CD14-positive monocyte (primary cell): ENCODE measurements around the gene XIRP2. TPM values are rescaled to one million over a fixed set of nuclear protein-coding genes. Genes with fewer than 3 reads are reported as not detected.

Experiments
- DNase-seq, 3 donors: peaks; one replicate each; pipeline ENCODE4 v3.0.0-alpha.2; 2011 to 2022
- H2AFZ ChIP-seq: 2 replicates; pipeline ENCODE4 v1.6.0; 2012; ENCODE audit warnings: mild to moderate bottlenecking, low read depth, low read length, inconsistent platforms; ENCODE audit not compliant: insufficient read depth, poor library complexity, severe bottlenecking
- H3K27ac ChIP-seq, 2 donors: 1 replicate in 1 of 2; 2 replicates in 1 of 2; pipeline ENCODE4 v1.5.1; 2012 to 2013; ENCODE audit warnings: low read length in 2 of 2, control low read depth in 1 of 2, inconsistent platforms in 1 of 2, low read depth in 1 of 2, mild to moderate bottlenecking in 1 of 2
- H3K27me3 ChIP-seq, 2 donors: one replicate each; pipeline versions ENCODE4 v1.6.0 to v1.6.1; 2011 to 2013; ENCODE audit warnings: low read length in 2 of 2; ENCODE audit not compliant: control insufficient read depth in 2 of 2, insufficient read depth in 2 of 2
- H3K36me3 ChIP-seq, 2 donors: replicated peaks in 1 of 2; 1 replicate in 1 of 2; 2 replicates in 1 of 2; pipeline versions ENCODE4 v1.5.1 to v1.6.1; 2012 to 2013; ENCODE audit warnings: low read length in 2 of 2, control low read depth in 1 of 2, inconsistent platforms in 1 of 2, mild to moderate bottlenecking in 1 of 2; ENCODE audit not compliant: insufficient read depth in 2 of 2, control insufficient read depth in 1 of 2
- H3K4me1 ChIP-seq, 2 donors: 1 replicate in 1 of 2; 2 replicates in 1 of 2; pipeline versions ENCODE4 v1.5.1 to v1.6.1; 2012 to 2013; ENCODE audit warnings: low read length in 2 of 2, control low read depth in 1 of 2, inconsistent platforms in 1 of 2, mild to moderate bottlenecking in 1 of 2, moderate library complexity in 1 of 2; ENCODE audit not compliant: insufficient read depth in 2 of 2, control insufficient read depth in 1 of 2
- H3K4me2 ChIP-seq: replicated peaks from 2 replicates; pipeline ENCODE3; 2012; ENCODE audit warnings: low read length, moderate library complexity, mild to moderate bottlenecking; ENCODE audit not compliant: poor library complexity, severe bottlenecking; ENCODE audit errors: extremely low read depth
- H3K4me3 ChIP-seq, 3 experiments: fragments of 200-600 bp in 1 of 3; sonication (generic) in 1 of 3; replicated peaks in 1 of 3; 1 replicate in 2 of 3; 2 replicates in 1 of 3; pipeline ENCODE4 v1.5.1; 2011 to 2013; ENCODE audit warnings: low read length in 3 of 3, mild to moderate bottlenecking in 3 of 3, control low read depth in 2 of 3, low read depth in 2 of 3, inconsistent platforms in 1 of 3, moderate library complexity in 1 of 3
- H3K79me2 ChIP-seq: 2 replicates; pipeline ENCODE4 v1.6.0; 2012; ENCODE audit warnings: mild to moderate bottlenecking, control low read depth, inconsistent platforms, low read length, moderate library complexity; ENCODE audit not compliant: insufficient read depth
- H3K9ac ChIP-seq: 2 replicates; pipeline ENCODE4 v1.6.0; 2017; ENCODE audit warnings: low read length, mild to moderate bottlenecking; ENCODE audit not compliant: insufficient read depth, poor library complexity, severe bottlenecking
- H3K9me3 ChIP-seq, 2 donors: replicated peaks in 1 of 2; 1 replicate in 1 of 2; 2 replicates in 1 of 2; pipeline versions ENCODE4 v1.5.1 to v1.6.1; 2012 to 2013; ENCODE audit warnings: low read length in 2 of 2, control low read depth in 1 of 2; ENCODE audit not compliant: control insufficient read depth in 1 of 2, insufficient read depth in 1 of 2
- H4K20me1 ChIP-seq: 2 replicates; pipeline ENCODE4 v1.6.0; 2012; ENCODE audit warnings: mild to moderate bottlenecking, low read length, control low read depth, moderate library complexity; ENCODE audit not compliant: insufficient read depth
- H3K27ac Mint-ChIP-seq, 7 donors: one replicate each; pipeline ENCODE4 v1.8.0; 2020; ENCODE audit warnings: mild to moderate bottlenecking in 7 of 7, mixed read lengths in 7 of 7, moderate library complexity in 6 of 7, inconsistent platforms in 2 of 7
- H3K27me3 Mint-ChIP-seq, 3 donors: one replicate each; pipeline ENCODE4 v1.8.0; 2021 to 2022; ENCODE audit warnings: low read depth in 3 of 3, mild to moderate bottlenecking in 3 of 3, mixed read lengths in 3 of 3, moderate library complexity in 3 of 3, inconsistent platforms in 1 of 3
- H3K36me3 Mint-ChIP-seq, 2 donors: one replicate each; pipeline ENCODE4 v1.8.0; 2020; ENCODE audit warnings: mixed read lengths in 2 of 2, inconsistent platforms in 1 of 2, mild to moderate bottlenecking in 1 of 2
- H3K4me1 Mint-ChIP-seq: one replicate; pipeline ENCODE4 v1.8.0; 2020; ENCODE audit warnings: mild to moderate bottlenecking, mixed read lengths
- H3K4me3 Mint-ChIP-seq, 2 donors: one replicate each; pipeline ENCODE4 v1.8.0; 2020; ENCODE audit warnings: mild to moderate bottlenecking in 2 of 2, mixed read lengths in 2 of 2, moderate library complexity in 1 of 2
- H3K9me3 Mint-ChIP-seq, 7 donors: one replicate each; pipeline ENCODE4 v1.8.0; 2020 to 2022; ENCODE audit warnings: mixed read lengths in 7 of 7, mild to moderate bottlenecking in 6 of 7, moderate library complexity in 6 of 7, inconsistent platforms in 2 of 7
- CTCF ChIP-seq: fragments of 200-600 bp; IDR thresholded peaks from one replicate; pipeline ENCODE4 v1.8.0; 2022; ENCODE audit warnings: antibody characterized with exemption, mild to moderate bottlenecking
- WGBS: methylation state at CpG from one replicate; pipeline ENCODE4 v1.1.5; 2013; ENCODE audit warnings: missing lambda C conversion rate; ENCODE audit not compliant: insufficient coverage; 5-methylcytosine and 5-hydroxymethylcytosine counted together
- intact Hi-C, 2 donors: fragments of 100-400 bp; cut with micrococcal nuclease; formaldehyde crosslinking; loops; one replicate each; pipeline versions ENCODE4 v1.15.0 to v1.15.1; 2023
- polyA plus RNA-seq, 3 donors: library from polyadenylated mRNA; depleted of rRNA in 1 of 3; unstranded in 2 of 3; stranded (reverse) in 1 of 3; fragments of 300-500 nt in 2 of 3; fragments of >200 nt in 1 of 3; fragmentation: Illumina TruSeq in 2 of 3; gene quantifications; 1 replicate in 2 of 3; 2 replicates in 1 of 3; pipeline ENCODE4 v1.2.3, GENCODE V29; 2012 to 2021

The XIRP2 gene
- polyA plus RNA-seq, 3 donors, result not detected

GRCh38 chr2:167126165-167126564 is 237.9 kb downstream of the XIRP2 start:
- intact Hi-C loops, result no loop called here
- DNase-seq, result no peak
- no peak overlapping the region for H3K27ac ChIP-seq

GRCh38 chr2:167127135-167127534 is 238.9 kb downstream of the XIRP2 start:
- TF ChIP-seq CTCF, result no peak
- H3K4me3 Mint-ChIP-seq, result no peak overlapping the region
- Histone ChIP-seq H3K79me2 (no peaks in the 10 kb centered on the region), H3K27ac (no peak overlapping the region), H3K9me3 (no peaks in the 10 kb centered on the region), H3K4me2 (no peak overlapping the region), H3K9ac (no peak overlapping the region), H2AFZ (peak overlapping the region; percentile 10), H3K4me1 (no peaks in the 10 kb centered on the region), H3K27me3 (no peaks in the 10 kb centered on the region), H4K20me1 (no peaks in the 10 kb centered on the region), H3K36me3 (no peaks in the 10 kb centered on the region), H3K4me3 (no peak overlapping the region)
- no peak for DNase-seq
- intact Hi-C loops, result no loop called here
- H3K27ac Mint-ChIP-seq, result no peak overlapping the region
- H3K27me3 Mint-ChIP-seq, result no peaks in the 10 kb centered on the region
- no peaks in the 10 kb centered on the region for H3K9me3 Mint-ChIP-seq
- H3K36me3 Mint-ChIP-seq, result no peaks in the 10 kb centered on the region
- 0% methylated on average over 1 of the region's 1 CpG for WGBS
- peaks cover 5% of the 10 kb centered on the region for H3K4me1 Mint-ChIP-seq

More at GRCh38 chr2:167126165-167126564, 237.9 kb downstream of the XIRP2 start:
- no peak overlapping the region for H3K9ac ChIP-seq
- H3K4me3 ChIP-seq, result no peak overlapping the region
- no peaks in the 10 kb centered on the region for H3K27me3 ChIP-seq
- H3K9me3 ChIP-seq, result no peaks in the 10 kb centered on the region
- TF ChIP-seq CTCF, result no peak
- Mint-ChIP-seq H3K4me3 (no peak overlapping the region), H3K27me3 (no peaks in the 10 kb centered on the region), H3K9me3 (no peaks in the 10 kb centered on the region), H3K4me1 (peaks cover 5% of the 10 kb centered on the region), H3K36me3 (no peaks in the 10 kb centered on the region), H3K27ac (no peak overlapping the region)
- 96% methylated on average over 3 of the region's 3 CpGs for WGBS
- no peaks in the 10 kb centered on the region for H4K20me1 ChIP-seq
- H3K4me2 ChIP-seq, result no peak overlapping the region
- no peaks in the 10 kb centered on the region for H3K4me1 ChIP-seq
- no peak overlapping the region for H2AFZ ChIP-seq
- no peaks in the 10 kb centered on the region for H3K79me2 ChIP-seq
- H3K36me3 ChIP-seq, result no peaks in the 10 kb centered on the region
